Activated T-helper 17 cell treated with anti-CD3 and anti-CD28 coated beads, Interleukin-2, amount 50 U/mL, for 72 hours (primary cell): ENCODE results near the gene CYTL1. TPM values are rescaled to one million over a fixed set of nuclear protein-coding genes. Genes with fewer than 3 reads are reported as not detected.
"Not testable (repeated sequence)": the region's sequence is repeated elsewhere in the genome, so short reads cannot be mapped to it uniquely, and the experiment has no call there.

Source experiments
- ATAC-seq: fragments of 150-1000 bp; cut with Tn5 transposase; replicated peaks from 2 replicates; pipeline ENCODE4 v1.10.0; 2021; ENCODE audit warnings: mild to moderate bottlenecking, moderate library complexity
- H3K27ac Mint-ChIP-seq: one replicate; pipeline ENCODE4 v1.8.0; 2022; ENCODE audit warnings: mixed read lengths
- H3K27me3 Mint-ChIP-seq: one replicate; pipeline ENCODE4 v1.8.0; 2022; ENCODE audit warnings: mixed read lengths
- H3K36me3 Mint-ChIP-seq: one replicate; pipeline ENCODE4 v1.8.0; 2022; ENCODE audit warnings: low read depth, mild to moderate bottlenecking, mixed read lengths
- H3K4me1 Mint-ChIP-seq: one replicate; pipeline ENCODE4 v1.8.0; 2022; ENCODE audit warnings: mixed read lengths
- H3K4me3 Mint-ChIP-seq: one replicate; pipeline ENCODE4 v1.8.0; 2022; ENCODE audit warnings: mild to moderate bottlenecking, mixed read lengths
- H3K9me3 Mint-ChIP-seq: one replicate; pipeline ENCODE4 v1.8.0; 2022; ENCODE audit warnings: mixed read lengths
- total RNA-seq, 2 donors: library from RNA; stranded (reverse); gene quantifications; one replicate each; pipeline ENCODE4 v1.2.3, GENCODE V29; 2022

The CYTL1 gene
- not detected for total RNA-seq

GRCh38 chr4:5019274-5019673, at the start of gene CYTL1:
CYTL1 (minus strand) TSS chr4:5019458; CDS start chr4:5019445, 13 bp downstream.
- Mint-ChIP-seq H3K4me1 (no peaks in the 10 kb centered on the region), H3K27me3 (peaks cover 24% of the 10 kb centered on the region), H3K36me3 (no peaks in the 10 kb centered on the region), H3K4me3 (no peak within 1 kb of the TSS), H3K27ac (no peak within 1 kb of the TSS), H3K9me3 (no peaks in the 10 kb centered on the region)
- ATAC-seq, result no peak

GRCh38 chr4:5067908-5068307, 48.6 kb upstream of the CYTL1 start:
- Mint-ChIP-seq H3K4me1 (no peaks in the 10 kb centered on the region), H3K36me3 (no peaks in the 10 kb centered on the region), H3K27me3 (peaks cover 14% of the 10 kb centered on the region), H3K9me3 (no peaks in the 10 kb centered on the region), H3K27ac (no peak overlapping the region), H3K4me3 (no peak overlapping the region)
- no peak for ATAC-seq

GRCh38 chr4:5066968-5067367, 47.7 kb upstream of the CYTL1 start:
- H3K36me3 Mint-ChIP-seq, ATAC-seq, H3K9me3 Mint-ChIP-seq, H3K27ac Mint-ChIP-seq, H3K4me1 Mint-ChIP-seq, H3K4me3 Mint-ChIP-seq: not testable (repeated sequence)
- peaks cover 10% of the 10 kb centered on the region for H3K27me3 Mint-ChIP-seq

- no peak for ATAC-seq
- no peaks in the 10 kb centered on the region for H3K36me3 Mint-ChIP-seq
- no peak overlapping the region for H3K4me3 Mint-ChIP-seq
- H3K9me3 Mint-ChIP-seq, result no peaks in the 10 kb centered on the region
- H3K27ac Mint-ChIP-seq, result no peak overlapping the region
- H3K27me3 Mint-ChIP-seq, result peaks cover 10% of the 10 kb centered on the region
- H3K4me1 Mint-ChIP-seq, result no peaks in the 10 kb centered on the region
Measured at GRCh38 chr4:5066101-5066500, 46.8 kb upstream of the CYTL1 start.

- Mint-ChIP-seq H3K9me3 (no peaks in the 10 kb centered on the region), H3K27ac (no peak overlapping the region), H3K27me3 (peaks cover 30% of the 10 kb centered on the region), H3K4me3 (no peak overlapping the region), H3K36me3 (no peaks in the 10 kb centered on the region), H3K4me1 (peaks cover 5% of the 10 kb centered on the region)
- no peak for ATAC-seq
Measured at GRCh38 chr4:5055411-5055810, 36.2 kb upstream of the CYTL1 start.

- peaks cover 5% of the 10 kb centered on the region for H3K4me1 Mint-ChIP-seq
- peaks cover 34% of the 10 kb centered on the region for H3K27me3 Mint-ChIP-seq
- no peaks in the 10 kb centered on the region for H3K9me3 Mint-ChIP-seq
- no peak overlapping the region for H3K27ac Mint-ChIP-seq
- no peak overlapping the region for H3K4me3 Mint-ChIP-seq
- H3K36me3 Mint-ChIP-seq, result no peaks in the 10 kb centered on the region
- ATAC-seq, result no peak
Measured at GRCh38 chr4:5054532-5054931, 35.3 kb upstream of the CYTL1 start.

- no peak for ATAC-seq
- peaks cover 5% of the 10 kb centered on the region for H3K4me1 Mint-ChIP-seq
- H3K4me3 Mint-ChIP-seq, result peak overlapping the region; percentile 10
- no peaks in the 10 kb centered on the region for H3K36me3 Mint-ChIP-seq
- no peaks in the 10 kb centered on the region for H3K9me3 Mint-ChIP-seq
- peaks cover 40% of the 10 kb centered on the region for H3K27me3 Mint-ChIP-seq
- no peak overlapping the region for H3K27ac Mint-ChIP-seq
Measured at GRCh38 chr4:5052726-5053425, 33.6 kb upstream of the CYTL1 start.

GRCh38 chr4:5052204-5052702, 33.0 kb upstream of the CYTL1 start:
- peaks cover 5% of the 10 kb centered on the region for H3K4me1 Mint-ChIP-seq
- peak overlapping the region; percentile 10 for H3K4me3 Mint-ChIP-seq
- no peak for ATAC-seq
- H3K9me3 Mint-ChIP-seq, result no peaks in the 10 kb centered on the region
- peaks cover 45% of the 10 kb centered on the region for H3K27me3 Mint-ChIP-seq
- H3K27ac Mint-ChIP-seq, result no peak overlapping the region
- H3K36me3 Mint-ChIP-seq, result no peaks in the 10 kb centered on the region

GRCh38 chr4:5051278-5052203, 32.3 kb upstream of the CYTL1 start, which contains the start of gene STK32B:
STK32B (plus strand) TSS chr4:5051480.
- Mint-ChIP-seq H3K27me3 (peaks cover 50% of the 10 kb centered on the region), H3K36me3 (no peaks in the 10 kb centered on the region), H3K27ac (no peak within 1 kb of the TSS), H3K4me1 (peaks cover 5% of the 10 kb centered on the region), H3K9me3 (no peaks in the 10 kb centered on the region), H3K4me3 (peak within 1 kb of the TSS; percentile 69)
- peak; percentile 43 for ATAC-seq

GRCh38 chr4:5050520-5051277, 31.4 kb upstream of the CYTL1 start:
- Mint-ChIP-seq H3K9me3 (no peaks in the 10 kb centered on the region), H3K27me3 (peaks cover 56% of the 10 kb centered on the region), H3K27ac (no peak overlapping the region), H3K4me1 (peaks cover 5% of the 10 kb centered on the region), H3K36me3 (no peaks in the 10 kb centered on the region), H3K4me3 (peak overlapping the region; percentile 69)
- peak; percentile 40 for ATAC-seq

GRCh38 chr4:5048721-5049120, 29.5 kb upstream of the CYTL1 start:
- no peaks in the 10 kb centered on the region for H3K36me3 Mint-ChIP-seq
- H3K4me1 Mint-ChIP-seq, result peaks cover 5% of the 10 kb centered on the region
- ATAC-seq, result no peak
- H3K27ac Mint-ChIP-seq, result no peak overlapping the region
- H3K9me3 Mint-ChIP-seq, result no peaks in the 10 kb centered on the region
- H3K27me3 Mint-ChIP-seq, result peaks cover 58% of the 10 kb centered on the region
- no peak overlapping the region for H3K4me3 Mint-ChIP-seq

- H3K9me3 Mint-ChIP-seq, result no peaks in the 10 kb centered on the region
- no peaks in the 10 kb centered on the region for H3K4me1 Mint-ChIP-seq
- no peak for ATAC-seq
Measured at GRCh38 chr4:5045097-5045496, 25.8 kb upstream of the CYTL1 start.

GRCh38 chr4:5044341-5044740, 25.1 kb upstream of the CYTL1 start:
- ATAC-seq, result no peak
- Mint-ChIP-seq H3K4me3 (no peak overlapping the region), H3K27me3 (peaks cover 42% of the 10 kb centered on the region), H3K36me3 (no peaks in the 10 kb centered on the region), H3K27ac (no peak overlapping the region), H3K9me3 (no peaks in the 10 kb centered on the region), H3K4me1 (no peaks in the 10 kb centered on the region)

More at GRCh38 chr4:5045097-5045496, 25.8 kb upstream of the CYTL1 start:
- H3K27me3 Mint-ChIP-seq, result peaks cover 40% of the 10 kb centered on the region
- H3K27ac Mint-ChIP-seq, result no peak overlapping the region
- H3K4me3 Mint-ChIP-seq, result no peak overlapping the region
- H3K36me3 Mint-ChIP-seq, result no peaks in the 10 kb centered on the region

- Mint-ChIP-seq H3K27me3 (peaks cover 38% of the 10 kb centered on the region), H3K36me3 (no peaks in the 10 kb centered on the region)
- ATAC-seq, result no peak
Measured at GRCh38 chr4:5043579-5043978, 24.3 kb upstream of the CYTL1 start.

More at GRCh38 chr4:5043579-5043978, 24.3 kb upstream of the CYTL1 start:
- no peaks in the 10 kb centered on the region for H3K4me1 Mint-ChIP-seq
- H3K4me3 Mint-ChIP-seq, result no peak overlapping the region
- H3K27ac Mint-ChIP-seq, result no peak overlapping the region
- H3K9me3 Mint-ChIP-seq, result no peaks in the 10 kb centered on the region
